Mucosa of rectum (tissue), 2 donors: ENCODE measurements around the gene CENPO.

Experiments used
- H3K27ac ChIP-seq, 2 donors: one replicate each; pipeline ENCODE4 v1.7.0; 2013; ENCODE audit warnings: inconsistent platforms in 2 of 2, low read depth in 2 of 2, low read length in 2 of 2
- H3K27me3 ChIP-seq, 2 donors: one replicate each; pipeline ENCODE4 v1.7.0; 2013; ENCODE audit warnings: low read length in 2 of 2; ENCODE audit not compliant: control insufficient read depth in 2 of 2, insufficient read depth in 2 of 2
- H3K36me3 ChIP-seq, 2 donors: one replicate each; pipeline ENCODE4 v1.7.0; 2013; ENCODE audit warnings: low read length in 2 of 2; ENCODE audit not compliant: control insufficient read depth in 2 of 2, insufficient read depth in 2 of 2
- H3K4me1 ChIP-seq, 2 donors: one replicate each; pipeline ENCODE4 v1.7.0; 2013; ENCODE audit warnings: low read length in 2 of 2, mild to moderate bottlenecking in 1 of 2; ENCODE audit not compliant: control insufficient read depth in 2 of 2, insufficient read depth in 2 of 2
- H3K4me3 ChIP-seq, 2 donors: one replicate each; pipeline ENCODE4 v1.7.0; 2013; ENCODE audit warnings: low read length in 2 of 2
- H3K9ac ChIP-seq, 2 donors: one replicate each; pipeline ENCODE4 v1.7.0; 2013; ENCODE audit warnings: low read length in 2 of 2, low read depth in 1 of 2, mild to moderate bottlenecking in 1 of 2
- H3K9me3 ChIP-seq, 2 donors: one replicate each; pipeline ENCODE4 v1.7.0; 2013; ENCODE audit warnings: low read length in 2 of 2; ENCODE audit not compliant: control insufficient read depth in 2 of 2
- donor health status: healthy.
- donor health status: Normal muscosa, but diverticular disease.

Gene CENPO

DNA sequence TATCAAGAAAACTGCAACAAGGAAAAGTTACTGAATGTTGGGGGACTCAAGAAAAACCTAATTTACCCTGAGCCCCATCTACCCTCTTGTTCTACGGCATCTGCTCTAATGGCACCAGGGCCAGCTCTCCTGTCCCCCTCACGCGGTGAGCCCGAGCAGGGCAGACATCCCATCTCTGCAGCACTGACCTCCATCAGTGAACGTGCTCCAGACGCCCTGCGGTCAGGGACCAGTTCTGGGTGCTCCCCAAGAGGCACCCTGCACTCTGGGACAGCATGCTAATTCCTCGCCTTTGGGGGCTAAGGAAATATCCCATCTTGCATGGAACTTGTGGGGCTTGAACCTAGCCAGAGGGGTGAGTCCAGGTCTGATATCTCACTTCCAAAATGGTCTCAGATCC, 43.0 kb downstream of the CENPO start:
- H3K27me3 ChIP-seq: no peaks in the 10 kb centered on the region
- peaks cover 9 to 21% of the 10 kb centered on the region in 2 donors for H3K36me3 ChIP-seq
- no peaks in the 10 kb centered on the region for H3K4me1 ChIP-seq
- no peak overlapping the region for H3K4me3 ChIP-seq
- H3K9ac ChIP-seq: no peak overlapping the region
- no peaks in the 10 kb centered on the region for H3K9me3 ChIP-seq
- H3K27ac ChIP-seq: no peak overlapping the region

DNA sequence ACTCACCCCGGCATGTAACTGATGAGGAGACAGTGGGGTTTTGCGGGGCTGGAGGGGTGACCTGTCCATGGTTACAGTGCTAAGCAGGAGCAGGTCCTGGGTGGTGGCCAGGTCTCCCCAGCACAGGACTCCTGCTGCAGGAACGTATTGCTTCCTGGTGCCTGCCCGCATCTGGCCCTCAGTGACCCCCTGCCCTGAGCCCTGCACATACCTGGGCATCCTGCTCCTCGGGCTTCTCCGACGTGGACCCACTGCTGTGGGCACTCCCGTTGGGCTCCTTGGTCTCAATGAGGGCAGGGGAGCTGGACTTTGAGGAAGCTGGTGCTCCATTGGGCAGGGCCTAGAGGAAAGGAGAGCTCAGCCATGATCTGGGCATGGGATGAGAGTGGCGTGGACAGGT, 43.5 kb downstream of the CENPO start:
- Histone ChIP-seq H3K4me3 (no peak overlapping the region), H3K9ac (no peak overlapping the region), H3K9me3 (no peaks in the 10 kb centered on the region), H3K4me1 (no peaks in the 10 kb centered on the region), H3K36me3 (peaks cover 12 to 17% of the 10 kb centered on the region in 2 donors), H3K27me3 (no peaks in the 10 kb centered on the region), H3K27ac (no peak overlapping the region)

- no peak overlapping the region for H3K27ac ChIP-seq
- H3K36me3 ChIP-seq: peaks cover 15 to 17% of the 10 kb centered on the region in 2 donors
- no peaks in the 10 kb centered on the region for H3K27me3 ChIP-seq
- H3K9me3 ChIP-seq: no peaks in the 10 kb centered on the region
- H3K4me3 ChIP-seq: no peak overlapping the region
- H3K9ac ChIP-seq: no peak overlapping the region
- no peaks in the 10 kb centered on the region for H3K4me1 ChIP-seq
Measured at GRCh38 chr2:24837996-24838513, 44.8 kb downstream of the CENPO start.

GRCh38 chr2:24838541-24838940, 45.3 kb downstream of the CENPO start:
- H3K9ac ChIP-seq: no peak overlapping the region
- no peaks in the 10 kb centered on the region for H3K27me3 ChIP-seq
- H3K4me1 ChIP-seq: no peaks in the 10 kb centered on the region
- no peak overlapping the region for H3K4me3 ChIP-seq
- H3K36me3 ChIP-seq: peaks cover 15 to 17% of the 10 kb centered on the region in 2 donors
- H3K9me3 ChIP-seq: no peaks in the 10 kb centered on the region
- H3K27ac ChIP-seq: no peak overlapping the region

DNA sequence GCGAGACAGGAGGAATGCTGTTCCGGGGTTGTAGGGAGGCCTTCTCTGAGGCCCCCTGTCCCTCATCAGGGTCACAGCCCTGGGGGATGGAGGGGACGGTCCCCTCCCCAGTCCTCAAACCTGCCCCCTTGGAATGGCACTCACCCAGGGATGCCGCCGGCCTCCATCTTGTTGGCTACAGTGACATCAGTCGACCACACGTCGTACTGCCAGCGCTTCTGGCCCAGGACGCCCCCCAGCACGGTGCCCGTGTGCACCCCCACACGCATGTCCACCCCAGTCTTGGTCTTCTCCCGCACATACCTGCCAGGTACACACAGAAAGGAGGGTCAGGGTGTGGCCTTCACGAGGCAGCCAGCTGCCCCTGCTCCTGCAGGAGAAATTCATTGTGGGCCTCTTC, 46.5 kb downstream of the CENPO start:
- H3K4me1 ChIP-seq: no peaks in the 10 kb centered on the region
- no peaks in the 10 kb centered on the region for H3K27me3 ChIP-seq
- H3K36me3 ChIP-seq: peaks cover 15 to 17% of the 10 kb centered on the region in 2 donors
- no peak overlapping the region for H3K9ac ChIP-seq
- H3K27ac ChIP-seq: no peak overlapping the region
- no peak overlapping the region for H3K4me3 ChIP-seq
- H3K9me3 ChIP-seq: no peaks in the 10 kb centered on the region

GRCh38 chr2:24840164-24840869, 47.1 kb downstream of the CENPO start:
- H3K4me3 ChIP-seq: no peak overlapping the region
- H3K27ac ChIP-seq: no peak overlapping the region
- H3K27me3 ChIP-seq: no peaks in the 10 kb centered on the region
- H3K9ac ChIP-seq: no peak overlapping the region
- no peaks in the 10 kb centered on the region for H3K4me1 ChIP-seq
- H3K9me3 ChIP-seq: no peaks in the 10 kb centered on the region
- H3K36me3 ChIP-seq: peaks cover 13 to 15% of the 10 kb centered on the region in 2 donors

DNA sequence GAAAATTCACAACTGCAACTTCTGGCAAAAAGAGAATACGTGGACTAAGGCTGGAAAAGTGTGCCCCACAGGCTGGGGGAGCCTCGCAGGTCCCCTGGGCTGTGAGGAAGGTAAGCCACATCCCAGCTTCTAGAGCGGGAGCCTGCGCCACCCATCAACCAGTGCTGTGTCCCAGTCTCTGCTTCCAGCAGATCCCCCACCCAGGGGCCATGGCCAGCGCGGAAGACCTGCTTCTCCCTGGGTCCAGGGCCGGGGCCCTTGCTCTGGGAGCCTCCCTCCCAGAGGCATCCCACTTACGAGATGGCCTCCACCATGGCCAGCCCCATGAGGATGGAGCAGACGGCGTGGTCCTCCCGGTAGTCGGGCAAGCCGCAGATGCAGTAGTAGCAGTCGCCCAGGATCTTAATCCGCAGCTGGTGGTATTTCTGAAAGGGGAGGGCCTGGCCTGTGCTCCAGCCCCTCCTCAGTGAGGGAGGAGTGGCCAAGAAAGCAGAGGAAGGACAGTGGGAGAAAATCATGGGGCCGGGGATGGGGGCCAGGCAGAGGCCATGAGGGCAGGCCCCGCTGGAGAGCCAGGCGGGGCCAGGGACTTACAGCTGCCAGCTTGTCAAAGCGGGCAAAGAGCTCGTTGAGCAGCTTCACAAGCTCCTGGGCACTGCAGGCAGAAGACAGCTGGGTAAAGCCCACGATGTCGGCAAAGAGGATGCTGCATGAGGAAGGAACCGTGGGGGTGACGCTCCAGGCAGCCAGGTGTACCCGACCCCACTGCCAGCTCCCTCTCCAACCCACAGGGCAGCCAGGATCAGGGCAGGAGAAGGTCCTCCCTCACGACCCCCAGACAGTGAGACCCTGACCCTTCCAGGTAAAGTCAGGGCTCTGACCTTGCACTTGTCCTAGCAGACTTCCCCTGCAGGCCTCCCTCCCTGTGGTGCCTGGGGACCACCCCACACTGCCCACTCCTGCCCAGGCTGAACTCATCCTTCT, 48.0 kb downstream of the CENPO start:
- peaks cover 12% of the 10 kb centered on the region in 2 donors for H3K36me3 ChIP-seq
- no peaks in the 10 kb centered on the region for H3K27me3 ChIP-seq
- no peak overlapping the region for H3K9ac ChIP-seq
- H3K4me3 ChIP-seq: no peak overlapping the region
- no peak overlapping the region for H3K27ac ChIP-seq
- H3K4me1 ChIP-seq: no peaks in the 10 kb centered on the region
- H3K9me3 ChIP-seq: no peaks in the 10 kb centered on the region

GRCh38 chr2:24842081-24843050, 49.1 kb downstream of the CENPO start:
- Histone ChIP-seq H3K4me1 (no peaks in the 10 kb centered on the region), H3K27me3 (no peaks in the 10 kb centered on the region), H3K36me3 (peaks cover 5 to 9% of the 10 kb centered on the region in 2 donors), H3K9me3 (no peaks in the 10 kb centered on the region), H3K9ac (no peak overlapping the region), H3K27ac (no peak overlapping the region), H3K4me3 (no peak overlapping the region)

DNA sequence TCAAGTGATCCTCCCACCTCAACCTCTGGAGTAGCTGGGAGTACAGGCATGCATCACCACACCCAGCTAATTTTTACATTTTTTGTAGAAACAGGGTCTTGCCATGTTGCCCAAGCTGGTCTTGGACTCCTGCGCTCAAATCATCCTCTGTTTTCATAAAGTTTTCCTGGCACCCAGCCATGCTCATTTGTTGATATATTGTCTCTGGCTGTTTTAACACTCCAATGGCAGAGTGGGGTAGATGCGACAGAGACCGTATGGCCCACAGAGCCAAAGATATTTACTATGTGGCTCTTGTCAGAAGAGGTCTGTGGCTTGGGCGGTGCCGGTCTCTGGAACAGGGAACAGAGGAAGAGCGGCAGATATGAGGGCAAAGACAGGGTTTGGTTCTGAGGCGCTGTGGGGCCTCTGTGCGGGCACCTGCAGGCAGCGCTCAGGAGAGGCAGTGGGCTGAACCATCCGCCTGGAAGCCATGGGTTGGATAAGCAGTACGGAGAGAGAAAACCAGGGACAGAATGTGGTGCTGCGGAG, 50.2 kb downstream of the CENPO start:
- Histone ChIP-seq H3K27me3 (no peaks in the 10 kb centered on the region), H3K9ac (no peak overlapping the region), H3K4me1 (no peaks in the 10 kb centered on the region), H3K4me3 (no peak overlapping the region), H3K9me3 (no peaks in the 10 kb centered on the region), H3K36me3 (peaks cover 5 to 9% of the 10 kb centered on the region in 2 donors), H3K27ac (no peak overlapping the region)
